ENCODE results near the gene L3MBTL3. TPM values are rescaled to one million over a fixed set of nuclear protein-coding genes. Genes with fewer than 3 reads are reported as not detected.

L3MBTL3 gene
- total RNA-seq, 1 donor from 2014 or later = 3.2 TPM

- Histone ChIP-seq H3K27ac (replicated peaks) (no peak overlapping the region), H3K4me1 (no peaks in the 10 kb centered on the region), H3K9me3 (replicated peaks) (no peaks in the 10 kb centered on the region), H3K27me3 (ENCODE audit: low read depth) (no peaks in the 10 kb centered on the region), H3K36me3 (peaks cover 15% of the 10 kb centered on the region), H3K4me3 (no peak overlapping the region)
- no peak for TF ChIP-seq CTCF (IDR thresholded peaks at IDR 0.05; ENCODE audit: borderline replicate concordance)
- intact Hi-C loops (cut with micrococcal nuclease) = no loop called here
- DNase-seq = no peak
Observed at GRCh38 chr6:130046671-130047070, 28.3 kb downstream of the L3MBTL3 start.

GRCh38 chr6:130047088-130047995 lies 29.0 kb downstream of the L3MBTL3 start:
- Histone ChIP-seq H3K4me3 (no peak overlapping the region), H3K9me3 (replicated peaks) (no peaks in the 10 kb centered on the region), H3K27me3 (ENCODE audit: low read depth) (no peaks in the 10 kb centered on the region), H3K36me3 (peaks cover 18% of the 10 kb centered on the region), H3K4me1 (no peaks in the 10 kb centered on the region), H3K27ac (replicated peaks) (no peak overlapping the region)
- intact Hi-C loops (cut with micrococcal nuclease) = no loop called here
- no peak for TF ChIP-seq CTCF (IDR thresholded peaks at IDR 0.05; ENCODE audit: borderline replicate concordance)
- DNase-seq = no peak

GRCh38 chr6:130050230-130050629 lies 31.8 kb downstream of the L3MBTL3 start:
- H3K27me3 ChIP-seq (ENCODE audit: low read depth) = no peaks in the 10 kb centered on the region
- no peak for TF ChIP-seq CTCF (IDR thresholded peaks at IDR 0.05; ENCODE audit: borderline replicate concordance)
- no peak for DNase-seq
- no peaks in the 10 kb centered on the region for H3K9me3 ChIP-seq (replicated peaks)
- H3K4me1 ChIP-seq = no peaks in the 10 kb centered on the region
- H3K36me3 ChIP-seq = peaks cover 27% of the 10 kb centered on the region
- intact Hi-C loops (cut with micrococcal nuclease) = no loop called here
- H3K27ac ChIP-seq (replicated peaks) = no peak overlapping the region
- H3K4me3 ChIP-seq = no peak overlapping the region

- peaks cover 37% of the 10 kb centered on the region for H3K36me3 ChIP-seq
- H3K4me1 ChIP-seq = no peaks in the 10 kb centered on the region
- H3K9me3 ChIP-seq (replicated peaks) = no peaks in the 10 kb centered on the region
- intact Hi-C loops (cut with micrococcal nuclease) = no loop called here
- no peak overlapping the region for H3K27ac ChIP-seq (replicated peaks)
- no peak for DNase-seq
- TF ChIP-seq CTCF (IDR thresholded peaks at IDR 0.05; ENCODE audit: borderline replicate concordance) = no peak
- H3K27me3 ChIP-seq (ENCODE audit: low read depth) = no peaks in the 10 kb centered on the region
- H3K4me3 ChIP-seq = no peak overlapping the region
Observed at GRCh38 chr6:130054725-130055124, 36.3 kb downstream of the L3MBTL3 start.

GRCh38 chr6:130055271-130055670 lies 36.9 kb downstream of the L3MBTL3 start:
- Histone ChIP-seq H3K27ac (replicated peaks) (no peak overlapping the region), H3K4me1 (no peaks in the 10 kb centered on the region), H3K36me3 (peaks cover 35% of the 10 kb centered on the region), H3K9me3 (replicated peaks) (no peaks in the 10 kb centered on the region), H3K27me3 (ENCODE audit: low read depth) (no peaks in the 10 kb centered on the region), H3K4me3 (no peak overlapping the region)
- no peak for DNase-seq
- no peak for TF ChIP-seq CTCF (IDR thresholded peaks at IDR 0.05; ENCODE audit: borderline replicate concordance)
- intact Hi-C loops (cut with micrococcal nuclease) = no loop called here

Measured in left ventricle myocardium inferior (tissue), 1 donor.